ENCODE results near the gene CFH. TPM values are rescaled to one million over a fixed set of nuclear protein-coding genes. Genes with fewer than 3 reads are reported as not detected.

The CFH gene
- total RNA-seq, 3 donors from 2014 or later (not counting 1 experiment from before 2014, with no cell fraction given) = 0.88 to 2.8 (median 2.7) TPM

DNA sequence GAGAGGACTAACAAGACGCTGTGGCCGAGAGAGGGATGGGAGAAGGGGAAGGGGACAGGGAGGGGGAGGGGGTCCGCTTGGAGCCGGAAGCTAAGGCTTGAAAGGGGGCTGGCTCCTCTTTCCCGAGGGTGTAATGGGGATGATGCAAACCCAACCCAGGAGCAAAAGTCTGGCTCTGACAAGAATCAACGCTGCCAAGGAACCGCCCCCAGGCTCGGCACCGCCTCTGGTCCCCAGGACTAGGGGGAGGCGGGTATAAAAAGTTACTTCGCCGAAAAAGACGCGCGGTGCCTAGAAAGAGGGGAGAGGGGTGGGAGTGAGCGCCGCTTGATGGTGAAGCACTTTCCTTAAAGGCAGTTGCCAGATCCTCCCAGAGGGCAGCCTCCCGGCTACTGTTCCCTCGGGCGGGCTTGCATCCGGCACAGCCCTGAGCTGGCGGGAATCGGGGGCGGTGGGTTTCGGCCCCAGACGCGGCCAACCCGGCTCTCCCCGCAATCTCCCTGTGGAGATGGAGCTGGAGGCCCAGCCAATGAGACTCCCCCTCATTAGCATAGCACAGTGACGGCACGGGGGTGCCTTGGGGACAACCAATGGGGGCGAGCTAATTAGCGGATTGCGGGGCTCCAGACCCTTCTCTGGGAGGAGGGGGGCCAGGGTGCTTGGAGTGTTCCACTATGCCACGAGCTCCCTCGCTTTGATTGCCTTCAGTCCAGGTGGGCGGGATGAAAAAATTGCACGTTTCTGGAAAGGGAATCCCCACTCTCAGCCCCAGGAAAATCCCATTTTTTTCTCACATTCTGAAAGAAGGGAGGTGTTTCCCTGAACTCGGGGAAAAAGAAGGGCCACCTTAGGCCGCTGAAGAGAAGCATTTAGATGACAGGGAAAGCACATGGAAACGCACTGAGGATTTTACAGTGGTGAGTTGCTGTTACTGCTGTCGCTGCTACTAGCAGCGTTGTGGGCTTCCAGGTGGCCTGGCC is 43.2 kb upstream of the CFH start, which contains the start of gene KCNT2:
TSS of gene KCNT2 (minus strand) at position 51 of the 980 bp plus-strand sequence. CDS start 131 bp downstream, outside the sequence.
- peaks cover 0 to 6% of the 10 kb centered on the region in 2 donors for H3K4me1 Mint-ChIP-seq
- WGBS (ENCODE audit: insufficient coverage) = 3% methylated on average over 42 of the region's 43 CpGs
- Histone ChIP-seq H3K9me3 (ENCODE audit: control insufficient read depth, insufficient read depth, low read length) (peaks cover 4% of the 10 kb centered on the region), H3K4me1 (ENCODE audit: control insufficient read depth, insufficient read depth, low read length) (peaks cover 11% of the 10 kb centered on the region), H3K27me3 (ENCODE audit: control insufficient read depth, insufficient read depth, low read length) (peaks cover 16% of the 10 kb centered on the region), H3K4me3 (ENCODE audit: low read length) (peak within 1 kb of the TSS; percentile 16), H3K27ac (ENCODE audit: low read length) (no peak within 1 kb of the TSS), H3K36me3 (ENCODE audit: control insufficient read depth, insufficient read depth, low read length) (no peaks in the 10 kb centered on the region)
- intact Hi-C loops (cut with micrococcal nuclease) = no loop called here
- no peak within 1 kb of the TSS for H3K4me3 Mint-ChIP-seq
- H3K27me3 Mint-ChIP-seq (ENCODE audit: low read depth in 2 of 2) = peaks cover 12 to 21% of the 10 kb centered on the region in 2 donors
- no peak within 1 kb of the TSS for H3K27ac Mint-ChIP-seq
- peak in 1 of 2 donors; percentile 8 for DNase-seq
- H3K9me3 Mint-ChIP-seq = peaks cover 7 to 11% of the 10 kb centered on the region in 2 donors
- no peak for ATAC-seq
- TF ChIP-seq, protein P1, sequence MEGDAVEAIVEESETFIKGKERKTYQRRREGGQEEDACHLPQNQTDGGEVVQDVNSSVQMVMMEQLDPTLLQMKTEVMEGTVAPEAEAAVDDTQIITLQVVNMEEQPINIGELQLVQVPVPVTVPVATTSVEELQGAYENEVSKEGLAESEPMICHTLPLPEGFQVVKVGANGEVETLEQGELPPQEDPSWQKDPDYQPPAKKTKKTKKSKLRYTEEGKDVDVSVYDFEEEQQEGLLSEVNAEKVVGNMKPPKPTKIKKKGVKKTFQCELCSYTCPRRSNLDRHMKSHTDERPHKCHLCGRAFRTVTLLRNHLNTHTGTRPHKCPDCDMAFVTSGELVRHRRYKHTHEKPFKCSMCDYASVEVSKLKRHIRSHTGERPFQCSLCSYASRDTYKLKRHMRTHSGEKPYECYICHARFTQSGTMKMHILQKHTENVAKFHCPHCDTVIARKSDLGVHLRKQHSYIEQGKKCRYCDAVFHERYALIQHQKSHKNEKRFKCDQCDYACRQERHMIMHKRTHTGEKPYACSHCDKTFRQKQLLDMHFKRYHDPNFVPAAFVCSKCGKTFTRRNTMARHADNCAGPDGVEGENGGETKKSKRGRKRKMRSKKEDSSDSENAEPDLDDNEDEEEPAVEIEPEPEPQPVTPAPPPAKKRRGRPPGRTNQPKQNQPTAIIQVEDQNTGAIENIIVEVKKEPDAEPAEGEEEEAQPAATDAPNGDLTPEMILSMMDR (IDR thresholded peaks at IDR 0.05) = no peak
- H3K36me3 Mint-ChIP-seq = no peaks in the 10 kb centered on the region

DNA sequence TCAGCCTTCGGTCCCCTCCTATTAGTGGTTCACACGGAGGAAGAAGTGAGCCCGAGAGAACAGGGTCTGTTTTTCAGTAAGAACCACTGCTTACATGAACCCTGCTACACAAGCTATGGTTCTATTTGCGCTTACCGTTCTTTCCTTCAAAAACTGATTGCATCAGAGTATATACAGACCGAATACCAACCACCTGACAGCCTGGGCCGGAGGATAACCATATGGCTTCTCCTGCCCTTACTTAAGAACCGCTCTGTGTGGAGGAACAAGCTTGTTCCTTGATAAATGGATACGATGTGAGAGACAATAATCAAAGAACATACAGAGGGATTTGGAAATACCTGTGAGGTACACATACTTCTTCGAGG is 42.5 kb upstream of the CFH start:
- no peaks in the 10 kb centered on the region for H3K36me3 ChIP-seq (ENCODE audit: control insufficient read depth, insufficient read depth, low read length)
- DNase-seq (no peak), ATAC-seq (no peak)
- H3K4me1 Mint-ChIP-seq = peaks cover 0 to 6% of the 10 kb centered on the region in 2 donors
- no peak overlapping the region for H3K27ac ChIP-seq (ENCODE audit: low read length)
- peaks cover 11% of the 10 kb centered on the region for H3K4me1 ChIP-seq (ENCODE audit: control insufficient read depth, insufficient read depth, low read length)
- WGBS (ENCODE audit: insufficient coverage) = 42% methylated on average over 10 of the region's 10 CpGs
- H3K27me3 Mint-ChIP-seq (ENCODE audit: low read depth in 2 of 2) = peaks cover 12 to 21% of the 10 kb centered on the region in 2 donors
- peaks cover 4% of the 10 kb centered on the region for H3K9me3 ChIP-seq (ENCODE audit: control insufficient read depth, insufficient read depth, low read length)
- peaks cover 11 to 16% of the 10 kb centered on the region in 2 donors for H3K9me3 Mint-ChIP-seq
- peaks cover 16% of the 10 kb centered on the region for H3K27me3 ChIP-seq (ENCODE audit: control insufficient read depth, insufficient read depth, low read length)
- no peak overlapping the region for H3K4me3 ChIP-seq (ENCODE audit: low read length)
- H3K36me3 Mint-ChIP-seq = no peaks in the 10 kb centered on the region
- intact Hi-C loops (cut with micrococcal nuclease) = no loop called here
- TF ChIP-seq, protein P1 (IDR thresholded peaks at IDR 0.05) = no peak
- no peak overlapping the region for H3K4me3 Mint-ChIP-seq
- no peak overlapping the region for H3K27ac Mint-ChIP-seq

DNA sequence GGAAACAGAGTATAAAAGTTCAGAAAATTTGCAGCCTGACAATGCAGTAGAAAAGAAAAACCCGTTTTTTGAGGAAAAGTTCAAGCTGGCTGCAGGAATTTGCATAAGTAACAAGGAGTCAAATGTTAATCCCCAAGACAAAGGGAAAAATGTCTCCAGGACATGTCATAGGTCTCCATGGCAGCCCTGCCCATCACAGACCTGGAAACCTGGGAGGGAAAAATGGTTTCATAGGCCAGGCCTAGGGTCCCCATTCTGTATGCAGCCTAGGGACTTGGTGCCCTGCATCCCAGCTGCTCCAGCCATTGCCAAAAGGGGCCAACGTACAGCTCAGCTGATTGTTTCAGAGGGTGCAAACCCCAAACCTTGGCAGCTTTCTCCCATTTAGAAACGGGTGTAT is 40.0 kb upstream of the CFH start:
- Mint-ChIP-seq H3K27me3 (ENCODE audit: low read depth in 2 of 2) (peaks cover 12 to 21% of the 10 kb centered on the region in 2 donors), H3K36me3 (no peaks in the 10 kb centered on the region), H3K4me1 (peaks cover 0 to 6% of the 10 kb centered on the region in 2 donors), H3K27ac (no peak overlapping the region), H3K9me3 (peaks cover 13 to 22% of the 10 kb centered on the region in 2 donors), H3K4me3 (no peak overlapping the region)
- H3K4me3 ChIP-seq (ENCODE audit: low read length) = no peak overlapping the region
- no peaks in the 10 kb centered on the region for H3K36me3 ChIP-seq (ENCODE audit: control insufficient read depth, insufficient read depth, low read length)
- ATAC-seq (no peak), DNase-seq (no peak)
- intact Hi-C loops (cut with micrococcal nuclease) = no loop called here
- peaks cover 4% of the 10 kb centered on the region for H3K9me3 ChIP-seq (ENCODE audit: control insufficient read depth, insufficient read depth, low read length)
- 61% methylated on average over 3 of the region's 3 CpGs for WGBS (ENCODE audit: insufficient coverage)
- H3K27me3 ChIP-seq (ENCODE audit: control insufficient read depth, insufficient read depth, low read length) = peaks cover 16% of the 10 kb centered on the region
- H3K27ac ChIP-seq (ENCODE audit: low read length) = no peak overlapping the region
- peaks cover 11% of the 10 kb centered on the region for H3K4me1 ChIP-seq (ENCODE audit: control insufficient read depth, insufficient read depth, low read length)
- TF ChIP-seq, protein P1 (IDR thresholded peaks at IDR 0.05) = no peak
